SK-N-SH treated with all-trans-retinoic acid at 6 μM for 48 hours (cell line): ENCODE measurements around the gene LBX1.

ENCODE experiments used
- ATAC-seq: fragments of 200-7000 bp; cut with Tn5 transposase; 3 replicates; pipeline ENCODE4 v1.9.1; 2020; ENCODE audit warnings: mild to moderate bottlenecking, moderate library complexity
- BACH2 ChIP-seq: fragments of 250-450 bp; sonication (Bioruptor Pico); IDR thresholded peaks from 2 replicates; pipeline ENCODE4 v1.9.0; 2021; ENCODE audit warnings: mild to moderate bottlenecking, borderline replicate concordance
- CSDC2 ChIP-seq: fragments of 250-450 bp; sonication (Bioruptor Pico); IDR thresholded peaks from 2 replicates; pipeline ENCODE4 v1.5.0; 2020; ENCODE audit warnings: mild to moderate bottlenecking, moderate library complexity
- ESRRG ChIP-seq: fragments of 250-450 bp; sonication (Bioruptor Pico); IDR thresholded peaks from 2 replicates; pipeline ENCODE4 v1.6.1; 2021; ENCODE audit warnings: mild to moderate bottlenecking
- GLIS3 ChIP-seq: fragments of 250-450 bp; sonication (Bioruptor Pico); IDR thresholded peaks from 2 replicates; pipeline ENCODE4 v1.5.0; 2020; ENCODE audit warnings: mild to moderate bottlenecking, moderate library complexity
- ISL1 ChIP-seq: fragments of 250-450 bp; sonication (Bioruptor Pico); IDR thresholded peaks from 2 replicates; pipeline ENCODE4 v2.1.2; 2022; ENCODE audit warnings: mild to moderate bottlenecking, moderate library complexity
- OSR1 ChIP-seq: fragments of 250-450 bp; sonication (Bioruptor Pico); IDR thresholded peaks from 2 replicates; pipeline ENCODE4 v1.8.0; 2022; ENCODE audit warnings: moderate library complexity, mild to moderate bottlenecking, inconsistent platforms
- RARB ChIP-seq: fragments of 250-450 bp; sonication (Bioruptor Pico); IDR thresholded peaks from 2 replicates; pipeline ENCODE4 v1.8.0; 2021; ENCODE audit warnings: mild to moderate bottlenecking, moderate library complexity
- TCF4 ChIP-seq: fragments of 250-450 bp; sonication (Bioruptor Pico); IDR thresholded peaks from 2 replicates; pipeline ENCODE4 v1.8.0; 2021; ENCODE audit warnings: mild to moderate bottlenecking, moderate library complexity, borderline replicate concordance
- TOX ChIP-seq: fragments of 250-450 bp; sonication (Bioruptor Pico); IDR thresholded peaks from 2 replicates; pipeline ENCODE4 v1.8.0; 2021; ENCODE audit warnings: mild to moderate bottlenecking, moderate library complexity, borderline replicate concordance
- ZC3H10 ChIP-seq: fragments of 250-450 bp; sonication (Bioruptor Pico); IDR thresholded peaks from 2 replicates; pipeline ENCODE4 v1.5.1; 2021; ENCODE audit warnings: mild to moderate bottlenecking, moderate library complexity
- ZFP30 ChIP-seq: fragments of 450-650 bp; formaldehyde crosslinking; IDR thresholded peaks from 2 replicates; pipeline ENCODE4 v1.5.0; 2022; ENCODE audit warnings: mild to moderate bottlenecking, moderate library complexity
- ZNF565 ChIP-seq: fragments of 450-650 bp; formaldehyde crosslinking; conservative IDR thresholded peaks from 2 replicates; pipeline ENCODE4 v1.5.0; 2020; ENCODE audit warnings: low read depth, mild to moderate bottlenecking, moderate library complexity
- ZNF70 ChIP-seq: fragments of 450-650 bp; formaldehyde crosslinking; IDR thresholded peaks from 2 replicates; pipeline ENCODE4 v1.5.0; 2020; ENCODE audit warnings: mild to moderate bottlenecking, moderate library complexity
- ZNF8 ChIP-seq: fragments of 450-650 bp; formaldehyde crosslinking; IDR thresholded peaks from 2 replicates; pipeline ENCODE4 v1.5.0; 2020; ENCODE audit warnings: mild to moderate bottlenecking, moderate library complexity
- TF ChIP-seq, protein P1 (sequence below): fragments of 250-450 bp; sonication (Bioruptor Pico); IDR thresholded peaks from 2 replicates; pipeline ENCODE4 v1.5.1; 2020; ENCODE audit warnings: low read depth, mild to moderate bottlenecking, moderate library complexity
- TF ChIP-seq, protein P2 (sequence below): fragments of 250-450 bp; sonication (Bioruptor Pico); IDR thresholded peaks from 2 replicates; pipeline ENCODE4 v1.8.0; 2021; ENCODE audit warnings: low read depth, mild to moderate bottlenecking, moderate library complexity, borderline replicate concordance
- TF ChIP-seq, protein P3 (sequence below): fragments of 250-450 bp; sonication (Bioruptor Pico); IDR thresholded peaks from 2 replicates; pipeline ENCODE4 v1.8.0; 2020; ENCODE audit warnings: mild to moderate bottlenecking, moderate library complexity, borderline replicate concordance
- TF ChIP-seq, protein P4 (sequence below): fragments of 250-450 bp; sonication (Bioruptor Pico); IDR thresholded peaks from 2 replicates; pipeline ENCODE4 v1.5.0; 2020; ENCODE audit warnings: mild to moderate bottlenecking, moderate library complexity

Gene LBX1

DNA sequence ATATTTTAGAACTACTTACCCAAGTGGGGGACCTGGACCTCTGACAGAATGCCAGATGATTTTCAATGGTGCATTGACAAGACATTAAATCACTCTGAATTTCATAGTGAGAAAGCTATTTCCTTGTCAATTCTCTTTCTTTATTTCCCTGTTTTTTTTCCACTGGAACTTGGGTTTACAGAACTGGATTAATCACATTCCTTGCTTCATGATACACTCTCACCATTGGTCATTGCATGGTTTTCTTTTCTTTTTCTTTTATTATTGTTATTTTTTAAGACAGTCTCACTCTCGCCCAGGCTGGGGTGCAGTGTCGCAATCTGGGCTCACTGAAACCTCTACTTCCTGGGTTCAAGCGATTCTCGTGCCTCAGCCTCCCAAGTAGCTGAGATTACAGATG is 38.5 kb upstream of the LBX1 start (continued):
- TF ChIP-seq OSR1, result no peak
- no peak for TF ChIP-seq TCF4 (CRISPR knock-in tag)
- TF ChIP-seq, protein P1, sequence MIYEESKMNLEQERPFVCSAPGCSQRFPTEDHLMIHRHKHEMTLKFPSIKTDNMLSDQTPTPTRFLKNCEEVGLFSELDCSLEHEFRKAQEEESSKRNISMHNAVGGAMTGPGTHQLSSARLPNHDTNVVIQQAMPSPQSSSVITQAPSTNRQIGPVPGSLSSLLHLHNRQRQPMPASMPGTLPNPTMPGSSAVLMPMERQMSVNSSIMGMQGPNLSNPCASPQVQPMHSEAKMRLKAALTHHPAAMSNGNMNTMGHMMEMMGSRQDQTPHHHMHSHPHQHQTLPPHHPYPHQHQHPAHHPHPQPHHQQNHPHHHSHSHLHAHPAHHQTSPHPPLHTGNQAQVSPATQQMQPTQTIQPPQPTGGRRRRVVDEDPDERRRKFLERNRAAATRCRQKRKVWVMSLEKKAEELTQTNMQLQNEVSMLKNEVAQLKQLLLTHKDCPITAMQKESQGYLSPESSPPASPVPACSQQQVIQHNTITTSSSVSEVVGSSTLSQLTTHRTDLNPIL (CRISPR knock-in tag), result no peak
- no peak for TF ChIP-seq ZC3H10 (CRISPR knock-in tag)
- no peak for TF ChIP-seq ZNF70

DNA sequence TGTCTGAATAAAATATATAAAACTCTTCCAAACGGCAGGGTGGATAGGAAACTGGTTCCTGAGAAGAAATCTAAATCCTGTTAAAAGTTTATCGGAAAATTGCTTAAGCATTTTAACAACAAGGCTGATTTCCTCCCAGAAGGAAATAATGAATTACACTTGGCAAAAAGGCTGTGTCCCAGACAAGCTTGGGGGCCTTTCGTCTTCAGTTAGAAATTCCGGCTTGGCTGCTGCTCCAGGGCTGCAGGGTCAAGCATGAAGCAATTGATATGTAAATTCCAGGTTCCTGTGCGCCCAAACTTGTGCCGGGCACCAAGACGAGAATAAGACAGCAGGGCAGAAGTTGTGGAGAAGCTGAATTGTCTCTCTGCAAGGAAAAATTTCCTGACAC is 38.0 kb upstream of the LBX1 start:
- ATAC-seq, result no peak
- TF ChIP-seq GLIS3 (CRISPR knock-in tag) (no peak), CSDC2 (no peak), ZNF8 (CRISPR knock-in tag) (no peak), ZFP30 (no peak), ZNF565 (CRISPR knock-in tag) (no peak), ZNF70 (no peak), OSR1 (no peak), ISL1 (CRISPR knock-in tag) (no peak)
- TF ChIP-seq, protein P2, sequence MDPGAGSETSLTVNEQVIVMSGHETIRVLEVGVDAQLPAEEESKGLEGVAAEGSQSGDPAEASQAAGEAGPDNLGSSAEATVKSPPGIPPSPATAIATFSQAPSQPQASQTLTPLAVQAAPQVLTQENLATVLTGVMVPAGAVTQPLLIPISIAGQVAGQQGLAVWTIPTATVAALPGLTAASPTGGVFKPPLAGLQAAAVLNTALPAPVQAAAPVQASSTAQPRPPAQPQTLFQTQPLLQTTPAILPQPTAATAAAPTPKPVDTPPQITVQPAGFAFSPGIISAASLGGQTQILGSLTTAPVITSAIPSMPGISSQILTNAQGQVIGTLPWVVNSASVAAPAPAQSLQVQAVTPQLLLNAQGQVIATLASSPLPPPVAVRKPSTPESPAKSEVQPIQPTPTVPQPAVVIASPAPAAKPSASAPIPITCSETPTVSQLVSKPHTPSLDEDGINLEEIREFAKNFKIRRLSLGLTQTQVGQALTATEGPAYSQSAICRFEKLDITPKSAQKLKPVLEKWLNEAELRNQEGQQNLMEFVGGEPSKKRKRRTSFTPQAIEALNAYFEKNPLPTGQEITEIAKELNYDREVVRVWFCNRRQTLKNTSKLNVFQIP (CRISPR knock-in tag), result no peak
- TF ChIP-seq, protein P3, sequence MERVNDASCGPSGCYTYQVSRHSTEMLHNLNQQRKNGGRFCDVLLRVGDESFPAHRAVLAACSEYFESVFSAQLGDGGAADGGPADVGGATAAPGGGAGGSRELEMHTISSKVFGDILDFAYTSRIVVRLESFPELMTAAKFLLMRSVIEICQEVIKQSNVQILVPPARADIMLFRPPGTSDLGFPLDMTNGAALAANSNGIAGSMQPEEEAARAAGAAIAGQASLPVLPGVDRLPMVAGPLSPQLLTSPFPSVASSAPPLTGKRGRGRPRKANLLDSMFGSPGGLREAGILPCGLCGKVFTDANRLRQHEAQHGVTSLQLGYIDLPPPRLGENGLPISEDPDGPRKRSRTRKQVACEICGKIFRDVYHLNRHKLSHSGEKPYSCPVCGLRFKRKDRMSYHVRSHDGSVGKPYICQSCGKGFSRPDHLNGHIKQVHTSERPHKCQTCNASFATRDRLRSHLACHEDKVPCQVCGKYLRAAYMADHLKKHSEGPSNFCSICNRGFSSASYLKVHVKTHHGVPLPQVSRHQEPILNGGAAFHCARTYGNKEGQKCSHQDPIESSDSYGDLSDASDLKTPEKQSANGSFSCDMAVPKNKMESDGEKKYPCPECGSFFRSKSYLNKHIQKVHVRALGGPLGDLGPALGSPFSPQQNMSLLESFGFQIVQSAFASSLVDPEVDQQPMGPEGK (CRISPR knock-in tag), result no peak
- TF ChIP-seq, protein P1 (CRISPR knock-in tag), result no peak

DNA sequence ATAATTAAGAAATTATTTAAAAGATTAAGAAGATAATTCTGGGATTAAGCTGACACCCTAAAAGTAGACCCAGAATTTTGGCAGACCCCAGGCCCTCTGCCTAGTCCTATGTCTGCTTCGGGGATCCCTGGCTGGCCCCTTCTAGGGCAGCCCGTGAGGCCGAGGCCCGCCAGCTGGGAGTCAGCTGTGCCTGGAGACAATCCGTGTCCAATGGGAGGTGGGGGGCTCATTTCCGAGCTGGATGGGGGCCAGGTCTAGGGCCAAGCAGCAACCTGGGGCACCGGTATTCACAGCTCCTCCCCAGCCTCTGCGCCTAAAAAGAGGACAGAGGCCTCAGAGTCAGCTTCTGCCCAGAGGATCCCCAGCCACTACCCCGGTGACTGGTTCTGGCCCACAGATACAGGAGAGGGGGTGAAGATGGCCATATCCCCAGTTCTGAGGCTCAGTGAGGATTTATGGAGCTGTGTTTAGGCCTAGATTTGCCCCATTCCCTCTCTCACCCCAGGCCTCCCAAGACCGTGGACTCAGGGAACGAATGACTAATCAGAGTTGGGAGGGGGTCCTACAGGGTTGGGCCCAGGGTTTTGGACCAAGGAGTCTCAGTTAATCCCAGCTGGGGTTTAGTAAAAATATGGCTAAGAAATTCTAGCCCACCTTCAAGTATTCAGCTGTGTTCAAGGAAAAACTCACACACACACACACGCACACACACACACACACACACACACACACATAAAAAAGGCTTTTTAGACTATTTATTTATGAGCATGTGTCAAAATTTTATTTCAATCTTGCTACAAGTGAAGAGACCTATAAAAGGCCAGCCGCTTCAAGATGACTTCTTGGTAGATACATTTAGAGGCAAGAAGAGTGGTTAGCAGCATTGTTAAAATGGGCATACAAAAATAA is 37.4 kb upstream of the LBX1 start:
- TF ChIP-seq, protein P2 (CRISPR knock-in tag), result no peak
- ATAC-seq, result no peak

DNA sequence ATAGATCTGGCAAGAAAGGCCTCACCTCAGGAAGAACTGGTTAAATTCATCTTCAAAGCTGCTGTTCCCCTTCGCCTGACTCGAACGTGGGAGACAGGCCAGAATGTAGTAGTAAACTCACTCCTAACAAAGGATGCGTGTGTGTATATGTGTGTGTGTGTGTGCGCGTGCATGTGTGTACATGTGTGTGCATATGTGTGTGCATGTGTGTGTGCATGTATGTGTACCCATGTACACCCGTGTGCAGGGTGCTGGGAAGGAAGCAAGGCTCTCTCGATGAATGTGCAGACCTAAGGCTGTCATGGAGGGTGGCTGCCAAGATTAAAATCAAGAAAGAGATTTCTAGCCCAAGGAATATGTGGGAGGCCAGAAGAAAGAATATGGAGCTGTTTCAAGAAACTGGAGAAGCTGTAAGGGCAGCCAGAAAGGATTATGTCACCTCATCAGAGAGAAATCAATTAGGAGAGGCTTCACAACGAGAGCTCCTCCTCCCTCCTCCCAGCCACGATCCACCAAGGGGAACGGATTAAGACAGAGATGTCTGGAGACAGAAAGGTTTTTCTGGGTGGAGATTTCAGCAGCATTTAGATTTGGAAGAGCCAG is 34.0 kb upstream of the LBX1 start:
- ATAC-seq, result no peak
- no peak for TF ChIP-seq ISL1 (CRISPR knock-in tag)
- TF ChIP-seq, protein P3 (CRISPR knock-in tag), result no peak

DNA sequence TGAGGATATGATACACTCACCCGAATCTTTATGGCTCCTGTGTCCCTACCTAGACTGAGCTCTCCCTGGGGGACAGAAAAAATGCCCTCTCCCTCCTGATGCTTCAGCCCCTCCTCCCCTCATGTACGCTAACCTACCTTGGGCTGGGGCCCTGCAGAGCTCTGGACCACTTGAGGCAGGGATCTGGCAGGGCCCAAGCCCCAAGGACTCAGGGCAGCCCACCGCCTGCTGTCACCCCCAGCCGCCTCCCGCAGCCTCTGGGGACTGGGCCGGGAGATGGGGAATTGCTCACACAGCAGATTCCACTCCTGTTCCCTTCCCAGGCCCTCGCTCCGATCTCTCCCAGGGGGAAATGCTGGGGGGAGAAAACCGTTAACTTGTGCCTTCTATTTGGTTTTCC is 32.9 kb upstream of the LBX1 start:
- ATAC-seq, result no peak
- no peak for TF ChIP-seq TOX (CRISPR knock-in tag)
- no peak for TF ChIP-seq BACH2 (CRISPR knock-in tag)
- no peak for TF ChIP-seq ESRRG
- TF ChIP-seq ZFP30, result no peak
- TF ChIP-seq TCF4 (CRISPR knock-in tag), result no peak
- TF ChIP-seq, protein P4, sequence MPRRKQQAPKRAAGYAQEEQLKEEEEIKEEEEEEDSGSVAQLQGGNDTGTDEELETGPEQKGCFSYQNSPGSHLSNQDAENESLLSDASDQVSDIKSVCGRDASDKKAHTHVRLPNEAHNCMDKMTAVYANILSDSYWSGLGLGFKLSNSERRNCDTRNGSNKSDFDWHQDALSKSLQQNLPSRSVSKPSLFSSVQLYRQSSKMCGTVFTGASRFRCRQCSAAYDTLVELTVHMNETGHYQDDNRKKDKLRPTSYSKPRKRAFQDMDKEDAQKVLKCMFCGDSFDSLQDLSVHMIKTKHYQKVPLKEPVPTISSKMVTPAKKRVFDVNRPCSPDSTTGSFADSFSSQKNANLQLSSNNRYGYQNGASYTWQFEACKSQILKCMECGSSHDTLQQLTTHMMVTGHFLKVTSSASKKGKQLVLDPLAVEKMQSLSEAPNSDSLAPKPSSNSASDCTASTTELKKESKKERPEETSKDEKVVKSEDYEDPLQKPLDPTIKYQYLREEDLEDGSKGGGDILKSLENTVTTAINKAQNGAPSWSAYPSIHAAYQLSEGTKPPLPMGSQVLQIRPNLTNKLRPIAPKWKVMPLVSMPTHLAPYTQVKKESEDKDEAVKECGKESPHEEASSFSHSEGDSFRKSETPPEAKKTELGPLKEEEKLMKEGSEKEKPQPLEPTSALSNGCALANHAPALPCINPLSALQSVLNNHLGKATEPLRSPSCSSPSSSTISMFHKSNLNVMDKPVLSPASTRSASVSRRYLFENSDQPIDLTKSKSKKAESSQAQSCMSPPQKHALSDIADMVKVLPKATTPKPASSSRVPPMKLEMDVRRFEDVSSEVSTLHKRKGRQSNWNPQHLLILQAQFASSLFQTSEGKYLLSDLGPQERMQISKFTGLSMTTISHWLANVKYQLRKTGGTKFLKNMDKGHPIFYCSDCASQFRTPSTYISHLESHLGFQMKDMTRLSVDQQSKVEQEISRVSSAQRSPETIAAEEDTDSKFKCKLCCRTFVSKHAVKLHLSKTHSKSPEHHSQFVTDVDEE, result no peak
- TF ChIP-seq, protein P2 (CRISPR knock-in tag), result no peak
- no peak for TF ChIP-seq RARB
